Measurements from ENCODE around the gene ATG10. TPM values are rescaled to one million over a fixed set of nuclear protein-coding genes. Genes with fewer than 3 reads are reported as not detected.

Gene ATG10
- total and polyA plus RNA-seq, 7 donors, result 4.2 to 7.4 (median 6.0) TPM

DNA sequence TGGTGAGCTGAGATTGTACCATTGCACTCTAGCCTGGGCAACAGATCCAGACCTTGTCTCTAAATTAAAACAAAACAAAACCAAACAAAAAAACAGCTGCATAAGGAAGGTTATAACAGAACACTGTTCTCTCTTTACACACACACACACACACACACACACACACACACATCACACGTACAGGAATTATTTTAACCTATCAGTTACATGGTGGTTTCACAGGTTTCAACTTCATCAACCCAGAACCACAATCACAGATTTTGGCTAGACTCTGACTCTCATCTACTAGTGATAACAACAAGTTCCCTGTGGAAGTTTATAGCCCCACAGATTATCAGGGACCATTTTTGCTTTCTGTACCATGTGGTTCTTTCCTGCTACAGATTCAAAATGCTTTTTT is 246.1 kb downstream of the ATG10 start:
- TF ChIP-seq, protein P1, sequence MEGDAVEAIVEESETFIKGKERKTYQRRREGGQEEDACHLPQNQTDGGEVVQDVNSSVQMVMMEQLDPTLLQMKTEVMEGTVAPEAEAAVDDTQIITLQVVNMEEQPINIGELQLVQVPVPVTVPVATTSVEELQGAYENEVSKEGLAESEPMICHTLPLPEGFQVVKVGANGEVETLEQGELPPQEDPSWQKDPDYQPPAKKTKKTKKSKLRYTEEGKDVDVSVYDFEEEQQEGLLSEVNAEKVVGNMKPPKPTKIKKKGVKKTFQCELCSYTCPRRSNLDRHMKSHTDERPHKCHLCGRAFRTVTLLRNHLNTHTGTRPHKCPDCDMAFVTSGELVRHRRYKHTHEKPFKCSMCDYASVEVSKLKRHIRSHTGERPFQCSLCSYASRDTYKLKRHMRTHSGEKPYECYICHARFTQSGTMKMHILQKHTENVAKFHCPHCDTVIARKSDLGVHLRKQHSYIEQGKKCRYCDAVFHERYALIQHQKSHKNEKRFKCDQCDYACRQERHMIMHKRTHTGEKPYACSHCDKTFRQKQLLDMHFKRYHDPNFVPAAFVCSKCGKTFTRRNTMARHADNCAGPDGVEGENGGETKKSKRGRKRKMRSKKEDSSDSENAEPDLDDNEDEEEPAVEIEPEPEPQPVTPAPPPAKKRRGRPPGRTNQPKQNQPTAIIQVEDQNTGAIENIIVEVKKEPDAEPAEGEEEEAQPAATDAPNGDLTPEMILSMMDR (IDR thresholded peaks at IDR 0.05), result no peak
- H3K4me3 ChIP-seq, result no peak overlapping the region
- H3K4me1 ChIP-seq, result peaks cover 4% of the 10 kb centered on the region
- H3K27ac ChIP-seq, result no peak overlapping the region
- no peak for DNase-seq
- no peaks in the 10 kb centered on the region for H3K36me3 ChIP-seq (ENCODE audit: insufficient read depth in 1 of 2, low read depth in 1 of 2)
- no peaks in the 10 kb centered on the region for H3K27me3 ChIP-seq (ENCODE audit: insufficient read depth in 3 of 3, low read length in 2 of 3)
- ATAC-seq, result no peak
- H3K9me3 ChIP-seq, result no peaks in the 10 kb centered on the region
- 34 to 81% (median 50%) methylated on average over 1 of the region's 1 CpG for WGBS, 3 donors
- intact Hi-C loops (cut with DNase I), result no loop called here

DNA sequence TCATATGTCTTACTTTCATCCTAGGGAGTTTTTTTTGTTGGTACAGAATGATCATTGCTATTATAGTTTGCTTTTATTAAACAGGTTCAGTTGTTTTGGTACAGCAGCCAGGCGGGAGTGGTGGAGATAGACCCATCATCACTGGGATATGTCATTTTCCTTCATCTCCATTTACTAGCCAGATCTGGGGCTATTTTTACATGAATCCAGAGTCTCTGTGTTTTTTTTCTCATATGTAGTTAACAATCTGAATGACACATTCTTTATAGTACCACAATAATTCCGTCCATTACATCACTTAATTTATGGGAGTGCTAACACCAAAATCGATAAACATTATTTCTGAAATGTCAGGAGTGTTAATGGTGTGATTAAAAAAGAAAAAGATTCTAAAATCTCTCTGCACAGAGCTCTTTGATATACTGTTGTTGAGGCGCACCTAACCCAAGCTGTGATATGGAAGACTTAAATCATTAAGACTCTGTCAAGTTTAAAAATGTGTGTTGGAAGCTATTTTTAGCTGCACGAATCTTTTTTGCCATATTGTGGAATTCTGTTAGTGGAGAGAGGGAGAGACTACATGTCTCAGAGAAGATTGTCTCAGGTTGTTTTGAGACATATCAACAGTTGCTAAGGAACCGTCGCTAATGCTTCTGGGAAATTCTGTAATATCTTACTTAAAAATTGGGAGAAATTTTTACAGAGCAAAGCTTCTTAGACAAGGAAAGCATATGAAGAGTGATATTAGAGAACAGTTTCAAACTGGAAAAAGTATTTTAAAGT is 246.7 kb downstream of the ATG10 start:
- DNase-seq (no peak), ATAC-seq (no peak)
- 78 to 80% (median 78%) methylated on average over 7 of the region's 7 CpGs for WGBS, 3 donors
- no peaks in the 10 kb centered on the region for H3K27me3 ChIP-seq (ENCODE audit: insufficient read depth in 3 of 3, low read length in 2 of 3)
- H3K36me3 ChIP-seq (ENCODE audit: insufficient read depth in 1 of 2, low read depth in 1 of 2), result no peaks in the 10 kb centered on the region
- H3K9me3 ChIP-seq, result no peaks in the 10 kb centered on the region
- no peak overlapping the region for H3K4me3 ChIP-seq
- peaks cover 4% of the 10 kb centered on the region for H3K4me1 ChIP-seq
- H3K27ac ChIP-seq, result no peak overlapping the region
- intact Hi-C loops (cut with DNase I), result no loop called here
- TF ChIP-seq, protein P1 (IDR thresholded peaks at IDR 0.05), result no peak

DNA sequence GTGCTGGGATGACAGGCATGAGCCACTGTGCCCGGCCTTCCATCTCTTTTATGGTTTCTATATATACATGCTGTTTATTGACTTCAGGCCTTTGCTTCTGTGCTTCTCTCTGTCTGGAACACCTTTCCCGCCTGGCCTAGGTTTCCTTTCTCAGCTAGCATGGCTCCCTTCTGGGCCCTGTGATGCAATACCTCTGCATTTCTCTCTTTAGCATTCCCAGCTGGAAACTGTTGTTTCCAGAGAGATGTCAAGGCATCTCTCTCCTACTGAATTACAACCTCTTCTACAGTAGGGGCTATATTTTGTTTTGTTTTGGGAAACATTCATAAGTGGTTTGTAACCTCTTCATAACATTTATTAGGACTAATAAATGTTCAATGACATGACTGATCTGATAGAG is 249.2 kb downstream of the ATG10 start:
- peaks cover 7% of the 10 kb centered on the region for H3K4me1 ChIP-seq
- no peaks in the 10 kb centered on the region for H3K36me3 ChIP-seq (ENCODE audit: insufficient read depth in 1 of 2, low read depth in 1 of 2)
- H3K27ac ChIP-seq, result no peak overlapping the region
- TF ChIP-seq, protein P1 (IDR thresholded peaks at IDR 0.05), result no peak
- H3K27me3 ChIP-seq (ENCODE audit: insufficient read depth in 3 of 3, low read length in 2 of 3), result no peaks in the 10 kb centered on the region
- no peak overlapping the region for H3K4me3 ChIP-seq
- DNase-seq, result no peak
- intact Hi-C loops (cut with DNase I), result loop anchor here (10.0 kb wide), 3 partner anchors 46 to 796 kb away; no protein-coding TSS in a partner anchor
- no peaks in the 10 kb centered on the region for H3K9me3 ChIP-seq
- ATAC-seq, result no peak
- WGBS, 3 donors, result 90 to 93% (median 90%) methylated on average over 2 of the region's 2 CpGs

DNA sequence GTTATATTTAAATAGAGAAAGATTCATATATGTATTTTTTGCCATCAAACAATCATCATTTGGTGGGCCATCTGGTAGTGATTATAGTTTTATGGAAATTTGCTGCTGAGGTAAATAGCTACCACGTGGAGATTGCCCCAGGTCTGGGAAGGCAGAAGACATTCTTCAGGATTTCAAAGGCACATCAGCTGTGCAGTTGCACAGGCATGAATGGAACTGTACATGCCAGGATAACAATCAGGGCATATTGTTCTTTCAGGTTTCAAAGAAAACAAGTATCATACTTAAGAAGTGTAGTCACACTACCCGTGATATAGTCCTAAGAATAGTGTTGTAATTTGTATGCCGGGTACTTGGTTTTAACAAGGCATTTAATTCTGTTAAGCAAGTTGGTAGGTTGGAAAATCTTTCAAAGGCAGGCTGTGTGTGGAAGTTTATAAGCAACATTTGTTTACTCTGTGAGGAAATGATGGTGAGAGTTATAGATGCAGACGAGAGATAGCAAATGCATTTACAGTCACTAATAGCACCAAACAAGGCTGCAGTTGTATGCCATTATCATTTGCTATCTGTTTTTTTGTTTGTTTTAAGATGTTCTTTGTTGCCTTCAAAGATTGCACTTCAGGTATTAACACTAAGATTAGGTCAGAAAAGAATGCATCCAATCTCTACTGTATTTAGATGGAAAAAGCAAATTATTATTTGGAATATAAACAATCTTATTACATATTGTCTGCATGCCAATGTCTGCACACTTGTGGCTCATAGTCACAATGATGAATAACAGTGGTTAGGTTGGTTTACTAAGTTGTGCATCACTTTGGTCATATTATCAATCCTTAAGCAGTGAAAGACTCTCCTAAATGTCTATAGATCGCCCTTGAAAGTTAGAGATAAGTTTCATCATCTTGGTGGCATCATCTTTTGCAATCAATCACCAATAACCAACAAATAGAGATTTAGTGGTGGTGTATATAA is 251.1 kb downstream of the ATG10 start:
- TF ChIP-seq, protein P1 (IDR thresholded peaks at IDR 0.05), result no peak
- WGBS, 3 donors, result 67 to 80% (median 71%) methylated on average over 5 of the region's 5 CpGs
- Histone ChIP-seq H3K27me3 (ENCODE audit: insufficient read depth in 3 of 3, low read length in 2 of 3) (no peaks in the 10 kb centered on the region), H3K27ac (no peak overlapping the region), H3K36me3 (ENCODE audit: insufficient read depth in 1 of 2, low read depth in 1 of 2) (no peaks in the 10 kb centered on the region), H3K9me3 (no peaks in the 10 kb centered on the region), H3K4me3 (no peak overlapping the region), H3K4me1 (peaks cover 5% of the 10 kb centered on the region)
- intact Hi-C loops (cut with DNase I), result loop anchor here (10.0 kb wide), 3 partner anchors 48 to 798 kb away; no protein-coding TSS in a partner anchor
- no peak for ATAC-seq
- no peak for DNase-seq

Data from psoas muscle (tissue), 8 donors.